HG02623 (cell line): ENCODE measurements around the gene E2F2.
"Not testable (repeated sequence)": the region's sequence is repeated elsewhere in the genome, so short reads cannot be mapped to it uniquely, and the experiment has no call there.

ENCODE experiments used
- ATAC-seq: cut with Tn5 transposase; IDR thresholded peaks from one replicate; pipeline ENCODE4 v1.9.1; 2021; ENCODE audit warnings: moderate library complexity; ENCODE audit not compliant: unreplicated experiment

The E2F2 gene

DNA sequence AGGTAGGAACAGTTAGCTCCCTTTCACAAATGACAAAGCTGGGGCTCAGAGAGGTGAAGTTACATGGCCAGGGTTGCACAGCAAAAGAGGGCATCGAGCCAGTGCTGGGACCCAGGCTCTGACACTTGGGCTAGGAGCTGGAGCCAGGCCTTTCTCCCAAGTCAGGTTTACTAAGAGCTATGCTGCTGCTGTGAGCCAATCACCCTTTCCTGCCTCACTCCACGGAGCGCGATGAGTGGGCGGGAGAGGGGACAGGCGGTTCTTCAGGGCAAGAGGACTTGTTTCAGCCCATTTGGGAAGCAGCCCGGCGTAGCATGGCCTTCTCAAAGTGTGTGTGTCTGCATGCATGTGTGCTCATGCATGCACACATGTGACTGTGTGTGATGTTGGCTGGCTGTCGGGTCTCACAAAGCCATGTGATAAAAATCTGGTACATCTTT, 17.7 kb upstream of the E2F2 start:
- ATAC-seq, result no peak

GRCh38 chr1:23546897-23547584, 16.0 kb upstream of the E2F2 start:
- no peak for ATAC-seq

GRCh38 chr1:23545851-23546250, 14.8 kb upstream of the E2F2 start:
- ATAC-seq, result no peak

- ATAC-seq, result no peak
Observed at GRCh38 chr1:23544444-23545389, 13.7 kb upstream of the E2F2 start.

- no peak for ATAC-seq
Observed at GRCh38 chr1:23543707-23544443, 12.8 kb upstream of the E2F2 start.

DNA sequence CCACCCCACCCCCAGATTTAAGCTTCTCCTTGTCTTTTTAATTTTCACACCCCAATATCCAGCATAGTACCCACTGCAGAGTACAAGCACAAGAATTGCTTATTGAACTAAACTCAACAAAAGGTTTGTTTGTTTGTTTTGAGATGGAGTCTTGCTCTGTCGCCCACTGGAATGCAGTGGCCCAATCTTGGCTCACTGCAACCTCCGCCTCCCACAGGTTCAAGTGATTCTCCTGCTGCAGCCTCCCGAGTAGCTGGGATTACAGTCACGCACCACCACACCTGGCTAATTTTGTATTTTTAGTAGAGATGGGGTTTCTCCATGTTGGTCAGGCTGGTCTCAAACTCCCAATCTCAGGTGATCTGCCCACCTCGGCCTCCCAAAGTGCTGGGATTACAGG, 11.9 kb upstream of the E2F2 start:
- not testable (repeated sequence) for ATAC-seq

DNA sequence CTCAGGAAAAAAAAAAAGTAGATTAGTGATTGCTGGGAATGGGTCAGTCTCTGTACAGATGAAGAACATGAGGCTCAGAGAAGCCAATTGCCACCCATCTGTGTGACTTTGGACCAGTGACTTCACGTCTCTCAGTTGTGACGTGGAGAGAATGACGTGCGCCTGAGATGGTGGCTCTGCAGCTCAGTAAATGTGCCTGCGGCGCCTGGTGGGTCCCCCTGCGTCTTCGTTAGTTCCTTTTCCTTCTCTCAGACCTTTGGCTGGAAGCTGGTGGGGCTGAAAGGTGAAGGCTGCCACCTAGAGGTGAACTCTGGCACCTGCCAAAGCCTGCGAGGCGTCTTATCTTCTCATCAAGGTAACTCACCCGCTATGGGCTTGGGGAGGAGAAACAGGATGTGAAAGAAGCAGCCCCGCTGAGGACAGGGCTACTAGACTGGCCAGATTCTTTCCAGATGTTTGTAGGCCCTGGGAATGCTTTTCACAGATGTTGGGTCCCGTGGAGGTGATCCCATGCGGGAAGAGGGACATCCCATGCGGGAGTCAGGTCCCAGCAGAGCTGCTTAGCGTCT, 8.7 kb upstream of the E2F2 start:
- ATAC-seq, result no peak

DNA sequence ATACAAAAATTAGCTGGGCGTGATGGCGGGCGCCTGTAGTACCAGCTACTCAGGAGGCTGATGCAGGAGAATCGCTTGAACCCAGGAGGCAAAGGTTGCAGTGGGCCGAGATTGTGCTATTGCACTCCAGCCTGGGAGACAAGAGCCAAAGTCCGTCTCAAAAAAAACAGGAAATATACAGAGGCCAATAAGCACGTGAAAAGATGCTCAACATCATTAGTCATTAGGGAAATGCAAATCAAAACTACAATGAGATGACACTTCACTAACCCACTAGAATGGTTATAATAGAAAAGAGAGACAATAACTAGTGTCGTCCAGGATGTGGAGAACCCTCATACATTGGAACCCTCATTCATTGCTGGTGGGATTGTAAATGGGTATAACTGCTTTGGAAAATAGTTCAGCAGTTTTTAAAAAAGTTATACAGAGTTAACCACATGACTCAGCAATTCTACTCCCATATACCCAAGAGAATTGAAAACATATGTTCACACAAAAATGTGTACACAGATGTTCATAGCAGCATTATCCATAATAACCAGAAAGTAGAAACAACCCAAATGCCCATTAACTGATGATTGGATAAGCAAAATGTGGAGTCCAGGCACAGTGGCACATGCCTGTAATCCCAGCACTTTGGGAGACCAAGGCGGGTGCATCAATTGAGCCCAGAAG, 6.4 kb upstream of the E2F2 start:
- ATAC-seq, result no peak

GRCh38 chr1:23533246-23534023, 2.4 kb upstream of the E2F2 start:
- no peak for ATAC-seq

GRCh38 chr1:23531562-23532094, 595 bp upstream of the E2F2 start:
- no peak for ATAC-seq

- ATAC-seq, result no peak
Observed at GRCh38 chr1:23530087-23530746, 816 bp downstream of the E2F2 start.

- ATAC-seq, result no peak
Observed at GRCh38 chr1:23529146-23530086, 1.6 kb downstream of the E2F2 start.

GRCh38 chr1:23528250-23528978, 2.6 kb downstream of the E2F2 start:
- no peak for ATAC-seq

DNA sequence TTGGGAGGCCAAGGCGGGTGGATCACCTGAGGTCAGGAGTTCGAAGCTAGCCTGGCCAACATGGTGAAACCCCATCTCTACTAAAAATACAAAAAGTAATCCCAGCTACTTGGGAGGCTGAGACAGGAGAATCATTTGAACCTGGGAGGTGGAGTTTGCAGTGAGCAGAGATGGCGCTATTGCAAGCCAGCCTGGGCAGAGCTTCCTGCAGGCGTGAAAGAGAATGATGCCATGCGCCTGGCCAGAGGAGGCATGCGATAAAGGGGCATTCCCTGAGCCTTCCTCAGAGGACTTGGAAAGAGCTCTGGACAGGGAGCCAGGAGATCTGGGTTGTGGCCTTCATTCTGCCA, 3.2 kb downstream of the E2F2 start:
- ATAC-seq, result no peak

- ATAC-seq, result no peak
Observed at GRCh38 chr1:23527366-23527765, 3.7 kb downstream of the E2F2 start.

- no peak for ATAC-seq
Observed at GRCh38 chr1:23526329-23527041, 4.5 kb downstream of the E2F2 start.
